Stimulated activated CD8-positive, alpha-beta memory T cell treated with anti-CD3 and anti-CD28 coated beads, Interleukin-7, amount 100 ng/mL, for 1 hour (primary cell): Measurements from ENCODE around the gene AP5M1.
A peak's percentile ranks its signal among the peaks of the same experiment; 100 is the strongest.
"Not testable (repeated sequence)": the region's sequence is repeated elsewhere in the genome, so short reads cannot be mapped to it uniquely, and the experiment has no call there.

Source experiments
- DNase-seq, 2 donors: peaks; one replicate each; pipeline ENCODE4 v3.0.0-alpha.2; 2020; ENCODE audit warnings: low read depth in 2 of 2

AP5M1 gene, protein sequence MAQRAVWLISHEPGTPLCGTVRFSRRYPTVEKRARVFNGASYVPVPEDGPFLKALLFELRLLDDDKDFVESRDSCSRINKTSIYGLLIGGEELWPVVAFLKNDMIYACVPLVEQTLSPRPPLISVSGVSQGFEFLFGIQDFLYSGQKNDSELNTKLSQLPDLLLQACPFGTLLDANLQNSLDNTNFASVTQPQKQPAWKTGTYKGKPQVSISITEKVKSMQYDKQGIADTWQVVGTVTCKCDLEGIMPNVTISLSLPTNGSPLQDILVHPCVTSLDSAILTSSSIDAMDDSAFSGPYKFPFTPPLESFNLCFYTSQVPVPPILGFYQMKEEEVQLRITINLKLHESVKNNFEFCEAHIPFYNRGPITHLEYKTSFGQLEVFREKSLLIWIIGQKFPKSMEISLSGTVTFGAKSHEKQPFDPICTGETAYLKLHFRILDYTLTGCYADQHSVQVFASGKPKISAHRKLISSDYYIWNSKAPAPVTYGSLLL

DNA sequence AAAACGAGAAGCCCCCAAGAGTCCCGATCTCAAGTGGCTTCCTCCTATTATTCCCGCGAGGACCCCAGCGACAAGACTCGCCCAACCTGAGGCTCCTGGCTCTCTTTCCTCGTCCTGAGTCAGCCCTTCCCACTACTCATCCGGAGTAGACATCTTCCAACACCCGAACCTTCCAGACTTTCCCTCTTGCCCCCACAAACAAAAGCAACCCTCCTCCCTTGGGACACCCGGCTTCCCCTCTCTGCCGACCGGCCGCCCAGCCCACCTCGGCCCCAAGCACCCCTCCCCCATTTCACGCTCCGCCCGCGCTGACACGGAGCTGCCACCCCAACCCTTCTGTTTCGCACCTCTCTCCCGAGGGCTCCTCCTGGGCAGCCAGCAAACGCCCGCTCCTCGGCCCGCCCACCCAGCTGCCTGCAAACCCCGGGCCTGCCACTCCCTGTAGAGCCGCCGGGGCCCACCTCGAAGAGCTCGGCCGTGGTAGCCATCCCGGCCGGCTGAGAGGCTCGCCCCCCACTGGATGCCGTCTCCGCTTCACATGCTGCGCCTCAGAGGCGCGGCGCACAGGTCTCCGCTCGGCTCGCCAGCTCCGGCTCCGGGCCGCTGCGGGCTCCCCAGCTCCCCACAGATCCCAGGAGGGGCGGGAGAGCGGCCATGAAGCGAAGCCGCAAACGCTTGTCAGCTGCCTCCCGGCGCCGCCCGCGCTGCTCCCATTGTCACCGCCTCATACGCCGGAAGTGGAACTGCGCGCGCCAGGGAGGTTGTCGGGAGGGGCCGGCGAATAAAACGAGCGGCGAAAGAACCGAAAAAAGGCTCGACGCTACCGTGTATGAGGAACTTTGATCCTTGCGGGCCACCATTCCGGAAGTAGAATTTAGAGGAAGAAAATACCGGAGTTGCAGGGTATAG, at the start of gene AP5M1, which contains the start of gene EXOC5:
TSS of gene AP5M1 (plus strand) at position 811 of the 909 bp plus-strand sequence. CDS start 344 bp downstream, outside the sequence.
TSS of gene EXOC5 (minus strand) at position 745 of the 909 bp plus-strand sequence. CDS start at position 488, 257 bp downstream.
- peak; percentile 75 to 78 for DNase-seq

DNA sequence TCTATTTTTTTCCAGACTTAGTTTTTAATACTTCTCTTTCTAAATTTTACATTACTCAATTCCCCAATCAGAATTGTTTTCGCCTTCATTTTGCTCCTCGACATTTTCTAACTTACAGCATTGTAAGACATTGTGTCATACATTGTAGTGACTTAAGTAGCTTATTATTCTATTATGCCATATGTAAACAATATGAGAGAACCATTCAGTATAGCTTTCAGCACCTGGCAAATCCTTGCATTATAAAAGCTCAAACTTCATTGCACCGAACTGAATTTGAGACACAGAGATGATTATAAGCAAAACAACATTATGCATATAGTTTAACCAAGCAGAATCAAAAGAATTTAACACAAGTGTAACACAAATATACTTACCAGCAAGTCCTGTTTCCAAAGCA, 46.8 kb upstream of the AP5M1 start:
- no peak for DNase-seq

DNA sequence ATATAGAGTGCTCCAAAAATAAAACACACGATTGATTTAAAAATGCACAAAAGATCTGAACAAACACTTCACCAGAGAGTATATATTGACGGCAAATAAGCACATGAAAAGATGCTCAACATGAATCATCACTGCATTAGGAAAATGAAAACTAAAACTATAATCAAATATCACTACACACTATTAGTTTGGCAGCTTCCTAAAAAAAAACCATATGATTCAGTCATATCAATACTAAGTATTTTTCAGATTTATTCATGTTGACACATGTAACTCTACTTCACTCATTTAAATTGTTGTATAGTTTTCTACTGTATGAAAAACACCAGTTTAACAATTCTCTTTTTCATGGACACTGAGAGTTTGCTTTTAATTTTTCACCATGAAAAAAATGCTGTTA, 41.7 kb upstream of the AP5M1 start:
- DNase-seq: no peak

DNA sequence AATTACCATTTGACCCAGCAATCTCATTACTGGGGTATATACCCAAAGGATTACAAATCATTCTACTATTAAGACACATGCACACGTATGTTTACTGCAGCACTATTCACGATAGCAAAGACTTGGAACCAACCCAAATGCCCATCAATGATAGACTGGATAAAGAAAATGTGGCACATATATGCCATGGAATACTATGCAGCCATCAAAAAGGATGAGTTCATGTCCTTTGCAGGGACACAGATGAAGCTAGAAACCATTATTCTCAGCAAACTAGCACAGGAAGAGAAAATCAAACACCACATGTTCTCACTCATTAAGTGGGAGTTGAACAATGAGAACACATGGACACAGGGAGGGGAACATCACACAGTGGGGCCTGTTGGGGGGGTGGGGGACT, 40.5 kb upstream of the AP5M1 start:
- DNase-seq: not testable (repeated sequence)

DNA sequence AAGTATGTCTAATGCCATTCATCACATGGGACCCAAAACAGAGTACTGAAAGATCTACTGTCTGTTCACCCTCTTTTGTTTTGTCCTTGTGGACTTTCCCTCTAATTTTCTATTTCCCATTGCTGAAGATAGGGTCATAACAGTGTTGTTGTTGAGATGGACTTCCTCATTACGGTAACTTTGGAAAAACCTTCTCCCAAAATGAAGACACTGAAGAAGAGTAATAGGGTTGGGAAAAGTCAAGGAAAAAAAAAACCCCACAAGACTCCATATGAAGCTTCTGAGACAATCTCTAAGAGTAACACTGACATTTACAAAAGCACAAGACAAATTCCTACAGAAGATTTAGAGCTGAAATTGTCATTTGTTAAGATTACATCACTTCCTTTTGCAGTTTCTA, 36.8 kb upstream of the AP5M1 start:
- DNase-seq: no peak

DNA sequence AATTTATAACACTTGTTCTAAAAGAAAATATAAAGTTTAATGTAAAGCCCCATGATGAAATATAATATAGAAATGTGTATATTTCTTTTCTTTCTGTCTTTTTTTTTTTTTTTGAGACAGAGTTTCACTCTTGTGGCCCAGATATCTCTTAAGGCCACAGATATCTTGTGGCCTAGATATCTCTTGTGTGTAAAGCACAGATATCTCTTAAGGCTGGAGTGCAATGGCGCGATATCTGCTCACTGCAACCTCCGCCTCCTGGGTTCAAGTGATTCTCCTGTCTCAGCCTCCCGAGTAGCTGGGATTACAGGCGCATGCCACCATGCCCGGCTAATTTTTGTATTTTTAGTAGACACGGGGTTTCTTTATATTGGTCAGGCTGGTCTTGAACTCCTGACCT, 28.7 kb upstream of the AP5M1 start:
- not testable (repeated sequence) for DNase-seq

DNA sequence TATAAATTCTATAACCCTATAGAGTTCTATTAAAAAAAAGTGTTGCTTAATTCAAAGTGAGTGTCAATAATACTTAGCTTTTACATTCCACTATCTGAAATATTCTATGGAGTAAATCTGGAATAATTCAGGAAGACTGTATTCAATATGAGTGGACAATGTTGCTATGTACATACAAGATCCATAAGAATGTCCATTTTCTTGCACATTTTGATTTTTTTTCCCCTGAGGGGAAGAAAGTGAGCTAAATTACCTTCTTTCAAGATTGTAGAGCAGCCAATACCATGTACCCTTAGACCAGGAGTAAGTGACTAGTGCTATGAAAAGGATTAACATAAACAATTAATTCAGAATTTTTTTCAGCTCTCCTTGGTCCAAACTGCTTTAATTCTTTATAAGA, 25.5 kb upstream of the AP5M1 start:
- DNase-seq: no peak

DNA sequence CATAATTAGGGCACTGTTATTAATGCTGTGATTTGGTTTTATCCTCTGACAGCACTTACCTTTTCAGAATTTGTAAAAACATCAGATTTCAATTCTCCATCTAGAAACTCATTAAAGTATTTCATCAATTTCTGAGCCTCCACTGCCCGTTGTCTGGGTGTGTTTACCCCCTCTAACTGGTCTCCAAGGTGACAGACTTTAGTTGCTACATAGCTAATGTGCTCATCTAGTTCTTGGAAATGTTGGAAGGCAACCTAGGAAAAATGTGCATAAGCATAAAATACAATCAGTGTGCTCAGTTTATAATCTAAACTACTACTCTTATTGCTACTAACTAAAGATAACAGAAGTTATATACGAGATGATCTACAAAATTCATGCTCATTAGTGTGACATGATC, 24.7 kb upstream of the AP5M1 start:
- DNase-seq: no peak

DNA sequence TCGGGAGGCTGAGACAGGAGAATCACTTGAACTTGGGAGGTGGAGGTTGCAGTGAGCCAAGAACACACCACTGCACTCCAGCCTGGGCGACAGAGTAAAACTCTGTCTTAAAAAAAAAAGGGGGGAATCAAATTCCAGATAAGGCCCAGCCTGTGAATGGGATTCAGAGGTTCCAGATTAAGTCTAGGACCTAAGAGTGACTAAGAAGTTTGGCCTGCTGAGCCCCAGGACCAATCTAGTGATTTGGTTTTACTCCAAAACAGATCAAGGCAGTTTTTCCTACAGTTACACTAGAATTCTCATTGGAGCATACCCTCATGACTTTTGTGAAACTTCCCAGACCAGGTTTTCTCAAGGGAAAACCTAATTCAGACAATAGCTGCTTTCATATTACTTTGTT, 22.8 kb upstream of the AP5M1 start:
- no peak for DNase-seq

DNA sequence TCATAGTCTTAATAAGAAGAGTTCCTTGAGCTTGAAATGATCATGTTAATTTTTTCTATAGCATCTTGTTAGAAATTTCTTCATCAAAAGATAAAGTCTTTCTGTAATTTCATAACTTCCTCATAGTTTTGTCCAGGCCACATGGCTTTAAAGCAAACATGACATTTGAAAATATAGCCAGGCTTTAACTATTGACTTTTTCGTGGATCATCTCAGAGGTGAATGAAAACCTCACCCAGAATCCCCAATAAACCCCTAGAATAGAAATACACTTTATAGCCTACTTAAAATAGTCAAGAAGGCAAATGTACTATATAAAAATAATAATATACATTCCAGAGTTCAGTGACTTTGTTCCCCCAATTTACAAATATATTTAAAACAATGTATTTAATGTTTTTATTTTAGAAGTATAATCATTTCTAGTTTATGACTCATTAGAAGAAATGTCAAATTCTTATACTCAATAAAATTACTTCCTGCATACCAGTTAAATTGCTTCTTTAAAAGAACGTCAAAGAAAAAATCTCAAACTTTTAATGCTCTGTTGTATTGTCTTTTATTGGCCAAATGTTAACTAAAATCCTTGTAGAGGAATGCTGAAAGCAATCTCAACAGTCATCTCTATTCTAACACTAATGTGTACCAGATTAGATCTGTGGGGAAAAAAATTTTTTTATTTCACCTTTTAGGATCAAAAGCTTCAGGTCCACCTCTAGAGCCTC, 21.7 kb upstream of the AP5M1 start:
- no peak for DNase-seq

DNA sequence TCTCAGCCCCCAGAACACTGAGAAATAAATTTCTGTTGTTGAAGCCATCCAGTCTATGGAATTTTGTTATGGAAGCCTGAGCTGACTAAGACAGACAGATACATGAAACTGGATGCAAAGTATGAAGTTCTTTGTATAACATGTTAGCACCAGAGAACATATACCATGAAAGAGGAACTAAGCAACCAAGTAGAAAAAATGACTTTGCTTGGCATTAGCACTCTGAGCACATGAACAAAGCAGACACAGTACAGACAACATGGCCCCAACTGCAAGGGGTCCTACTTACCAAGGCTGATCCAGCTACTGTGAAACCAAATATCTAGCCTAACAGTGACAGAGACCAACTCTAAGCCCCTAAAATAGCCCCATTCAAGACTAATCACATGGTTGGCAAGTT, 13.9 kb upstream of the AP5M1 start:
- no peak for DNase-seq

DNA sequence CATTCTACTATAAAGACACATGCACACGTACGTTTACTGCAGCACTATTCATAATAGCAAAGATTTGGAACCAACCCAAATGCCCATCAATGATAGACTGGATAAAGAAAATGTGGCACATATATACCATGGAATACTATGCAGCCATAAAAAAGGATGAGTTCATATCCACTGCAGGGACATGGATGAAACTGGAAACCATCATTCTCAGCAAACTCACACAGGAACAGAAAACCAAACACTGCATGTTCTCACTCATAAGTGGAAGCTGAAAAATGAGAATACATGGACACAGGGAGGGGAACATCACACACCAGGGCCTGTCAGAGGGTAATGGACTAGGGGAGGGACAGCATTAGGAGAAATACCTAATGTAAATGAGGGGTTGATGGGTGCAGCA, 10.6 kb upstream of the AP5M1 start:
- DNase-seq: not testable (repeated sequence)

DNA sequence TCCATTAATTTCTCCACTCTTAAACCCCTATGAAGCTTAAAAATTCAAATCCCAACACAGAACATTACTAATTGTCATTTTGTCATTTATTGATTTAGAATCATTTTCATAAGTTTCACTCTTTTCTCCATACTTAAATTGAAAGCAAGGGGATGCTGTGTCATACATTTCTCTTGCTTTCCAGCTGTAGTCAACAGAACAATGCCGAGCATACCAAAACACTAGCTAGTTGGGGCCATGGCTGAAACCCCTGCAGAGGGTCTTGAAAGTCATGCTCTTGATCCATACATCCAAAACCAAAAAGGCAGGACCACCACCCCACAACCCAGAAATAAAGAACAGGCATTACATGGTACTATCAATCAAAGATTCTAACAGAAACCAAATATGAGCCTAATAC, 9.1 kb upstream of the AP5M1 start:
- no peak for DNase-seq

DNA sequence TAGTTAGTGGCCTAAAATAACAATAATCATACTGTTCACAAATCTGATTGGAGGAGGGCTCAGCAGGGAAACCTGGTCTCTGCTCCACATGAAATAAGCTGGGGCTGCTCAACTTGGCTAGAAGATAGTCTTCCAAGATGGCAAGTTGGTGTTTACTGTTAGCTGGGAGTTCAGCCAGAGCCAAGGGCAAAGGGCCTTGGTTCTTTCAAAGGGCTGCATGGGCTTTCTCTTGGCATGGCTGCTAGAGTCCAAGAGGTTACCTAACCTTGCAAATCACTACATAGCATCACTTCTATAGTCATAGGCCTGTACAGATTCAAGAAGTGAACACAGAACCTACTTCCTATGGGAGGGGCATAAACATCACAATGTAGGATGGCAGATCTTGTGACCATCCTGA, 7.2 kb upstream of the AP5M1 start:
- DNase-seq: no peak

DNA sequence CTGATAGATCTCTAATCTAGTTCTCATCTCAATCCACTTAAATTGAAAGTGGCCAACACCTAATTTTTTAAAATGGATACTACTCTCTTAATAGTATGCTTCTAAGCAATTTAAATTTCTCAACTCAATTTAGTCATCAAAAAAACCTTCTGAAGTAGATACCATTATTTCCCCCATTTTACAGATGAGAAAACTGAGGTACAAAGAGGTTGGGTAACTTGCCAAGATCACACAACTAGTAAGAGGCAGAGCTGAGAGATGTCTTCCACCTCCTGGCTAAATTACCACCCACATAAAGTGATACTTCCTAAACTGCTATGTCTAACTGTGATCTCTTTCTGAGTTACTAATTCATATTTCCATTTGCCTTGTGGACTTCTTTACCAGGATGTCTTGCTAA, 6.7 kb upstream of the AP5M1 start:
- DNase-seq: no peak

DNA sequence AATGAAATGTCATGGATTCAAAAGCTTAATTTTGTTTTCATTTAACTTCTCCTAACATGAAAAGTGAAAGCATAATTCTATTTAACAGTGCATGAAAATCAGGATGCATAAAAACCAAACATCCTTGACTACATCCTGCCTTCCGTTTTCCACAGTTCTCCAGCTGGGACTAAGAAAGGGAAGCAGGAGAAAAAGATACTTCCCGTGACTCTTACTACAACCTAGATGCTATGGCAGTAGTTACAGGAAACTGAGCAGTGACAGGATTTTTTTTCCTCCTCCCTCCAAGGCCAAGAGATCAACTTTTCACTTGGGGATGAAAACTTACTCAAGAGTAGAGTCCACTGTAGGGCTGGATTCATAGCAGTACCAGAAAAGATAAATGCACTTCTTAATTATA, 2.7 kb upstream of the AP5M1 start:
- no peak for DNase-seq

DNA sequence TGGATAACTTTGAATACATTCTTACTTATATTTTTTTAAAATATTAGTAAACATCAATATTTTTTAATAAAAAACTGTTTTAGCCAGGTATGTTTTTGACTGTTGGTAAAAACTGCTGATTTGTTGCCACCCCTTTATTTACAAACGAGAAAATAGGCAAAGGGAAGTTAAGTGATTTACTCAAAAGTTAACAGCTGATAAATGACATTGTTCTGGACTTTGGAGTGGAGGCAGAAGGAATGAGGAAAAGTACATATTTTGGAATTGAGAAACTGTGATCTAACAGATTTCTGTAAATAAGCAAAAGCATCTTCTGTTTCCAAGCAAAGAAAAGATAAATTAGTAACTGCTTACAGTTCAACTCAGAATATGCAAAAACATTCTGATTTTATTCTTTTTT, 4.5 kb downstream of the AP5M1 start:
- no peak for DNase-seq

DNA sequence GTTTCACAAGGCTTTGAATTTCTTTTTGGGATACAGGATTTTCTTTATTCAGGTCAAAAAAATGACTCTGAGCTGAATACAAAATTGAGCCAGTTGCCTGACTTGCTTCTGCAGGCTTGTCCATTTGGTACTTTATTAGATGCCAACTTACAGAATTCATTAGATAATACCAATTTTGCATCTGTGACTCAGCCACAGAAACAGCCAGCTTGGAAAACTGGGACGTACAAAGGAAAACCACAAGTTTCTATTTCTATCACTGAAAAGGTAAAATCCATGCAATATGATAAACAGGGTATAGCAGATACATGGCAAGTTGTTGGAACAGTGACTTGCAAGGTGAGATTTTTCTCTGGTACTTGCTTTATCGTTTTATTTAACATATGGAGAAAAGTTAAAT, 5.8 kb downstream of the AP5M1 start:
- no peak for DNase-seq

DNA sequence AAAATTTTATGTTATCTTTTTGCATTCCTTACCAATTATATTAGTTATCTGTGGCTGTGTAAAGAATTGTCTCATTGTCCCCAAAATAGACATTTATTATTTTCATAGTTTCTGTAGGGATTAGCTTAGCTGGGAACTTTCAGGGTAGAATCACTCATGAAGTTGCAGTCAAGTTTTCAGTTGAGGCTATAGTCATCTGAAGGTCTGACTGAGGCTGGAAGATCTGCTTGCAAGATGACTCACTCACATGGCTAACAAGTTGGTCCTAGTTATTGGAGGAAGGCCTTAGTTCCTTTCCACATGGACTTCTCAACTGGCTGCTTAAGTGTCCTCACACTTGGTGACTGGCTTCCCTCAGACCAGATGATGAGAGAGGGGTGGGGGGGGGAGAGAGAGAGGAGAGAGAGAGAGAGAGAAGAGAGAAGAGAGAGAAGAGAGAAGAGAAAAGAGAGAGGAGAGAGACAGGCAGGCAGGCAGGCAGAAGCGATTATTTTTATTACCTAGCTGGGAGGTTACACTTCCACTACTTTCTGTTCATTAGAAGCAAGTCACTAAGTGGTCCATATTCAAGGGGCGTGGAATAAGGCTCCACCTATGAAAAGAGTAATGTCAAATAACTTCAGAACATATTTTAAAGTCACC, 6.4 kb downstream of the AP5M1 start:
- DNase-seq: no peak

DNA sequence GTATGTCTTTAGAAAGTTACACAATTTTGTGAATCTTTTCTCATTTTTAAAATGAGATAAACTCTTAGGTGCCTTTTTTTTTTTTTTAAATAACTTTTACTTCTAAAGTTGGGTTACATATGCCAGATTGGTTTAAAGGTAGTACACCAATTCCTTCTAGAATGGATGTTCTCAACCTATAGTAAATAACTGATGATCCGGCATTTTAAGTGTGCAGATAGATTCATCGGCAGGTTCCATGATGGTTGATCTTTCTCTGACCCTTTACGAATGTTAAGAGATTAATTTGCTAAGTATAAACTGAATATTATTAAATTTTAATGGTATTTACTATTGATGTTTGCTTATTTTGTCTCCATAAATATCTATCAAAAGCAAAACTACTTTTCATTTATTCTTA, 8.3 kb downstream of the AP5M1 start:
- no peak for DNase-seq

DNA sequence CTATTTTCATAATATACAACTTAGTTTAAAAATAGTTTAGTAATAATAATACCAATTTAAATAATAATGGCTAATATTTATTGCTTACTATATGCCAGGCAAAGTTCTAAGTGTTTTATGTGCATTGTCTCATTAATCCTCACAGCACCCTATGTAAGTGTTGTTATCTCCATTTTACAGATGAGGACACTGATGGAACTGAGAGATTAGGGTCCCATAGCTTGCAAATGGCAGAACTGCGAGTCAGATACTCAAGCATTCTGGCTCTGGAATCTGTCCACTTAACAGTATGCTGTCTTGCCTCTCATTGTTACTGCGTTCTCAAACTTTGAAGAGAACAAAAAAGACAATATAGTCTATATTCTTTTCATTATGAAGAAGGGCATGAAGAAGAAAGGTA, 19.0 kb downstream of the AP5M1 start:
- no peak for DNase-seq
